Naive thymus-derived CD4-positive, alpha-beta T cell (primary cell): Measurements from ENCODE around the gene ACSL3. TPM values are rescaled to one million over a fixed set of nuclear protein-coding genes. Genes with fewer than 3 reads are reported as not detected.
"Not testable (repeated sequence)": the region's sequence is repeated elsewhere in the genome, so short reads cannot be mapped to it uniquely, and the experiment has no call there.

Experiments
- ATAC-seq: fragments of 150-1000 bp; cut with Tn5 transposase; 2 replicates; pipeline ENCODE4 v1.10.0; 2021; ENCODE audit warnings: mild to moderate bottlenecking, moderate library complexity
- CTCF ChIA-PET: fragments of 350-600 bp; sonication (Branson Sonifier 250); formaldehyde crosslinking; loops from one replicate; lab custom pipeline; 2021; ENCODE audit warnings: antibody characterized with exemption; lab: Charles Lee
- POLR2A ChIA-PET: fragments of 350-600 bp; sonication (Branson Sonifier 250); formaldehyde crosslinking; loops from one replicate; lab custom pipeline; 2021; ENCODE audit warnings: antibody characterized with exemption, inconsistent platforms; lab: Charles Lee
- DNase-seq, 9 donors: peaks; one replicate each; pipeline versions ENCODE4 v3.0.0 to v3.0.0-alpha.2; 2020 to 2022; ENCODE audit warnings: mixed read lengths in 1 of 9
- H3K27ac ChIP-seq: one replicate; pipeline ENCODE4 v1.7.0; 2013; ENCODE audit warnings: mild to moderate bottlenecking, low read depth, low read length, moderate library complexity
- H3K27me3 ChIP-seq, 2 donors: one replicate each; pipeline ENCODE4 v1.7.0; 2013; ENCODE audit warnings: low read length in 2 of 2, mild to moderate bottlenecking in 2 of 2, moderate library complexity in 2 of 2; ENCODE audit not compliant: control insufficient read depth in 2 of 2, insufficient read depth in 2 of 2
- H3K36me3 ChIP-seq, 3 experiments: 1 replicate in 2 of 3; 2 replicates in 1 of 3; pipeline ENCODE4 v1.7.0; 2013; ENCODE audit warnings: low read length in 3 of 3, mild to moderate bottlenecking in 3 of 3, moderate library complexity in 1 of 3; ENCODE audit not compliant: insufficient read depth in 3 of 3, control insufficient read depth in 2 of 3
- H3K4me1 ChIP-seq, 2 donors: one replicate each; pipeline ENCODE4 v1.7.0; 2013; ENCODE audit warnings: low read length in 2 of 2, mild to moderate bottlenecking in 2 of 2, moderate library complexity in 1 of 2; ENCODE audit not compliant: control insufficient read depth in 2 of 2, insufficient read depth in 2 of 2
- H3K4me3 ChIP-seq: 2 replicates; pipeline ENCODE4 v1.7.0; 2013; ENCODE audit warnings: mild to moderate bottlenecking, low read length
- H3K9me3 ChIP-seq, 3 experiments: 1 replicate in 2 of 3; 2 replicates in 1 of 3; pipeline ENCODE4 v1.7.0; 2013; ENCODE audit warnings: low read length in 3 of 3; ENCODE audit not compliant: control insufficient read depth in 2 of 3
- H3K27ac Mint-ChIP-seq, 9 donors: one replicate each; pipeline ENCODE4 v1.8.0; 2020 to 2022; ENCODE audit warnings: mixed read lengths in 9 of 9, mild to moderate bottlenecking in 8 of 9, moderate library complexity in 5 of 9, inconsistent platforms in 2 of 9
- H3K27me3 Mint-ChIP-seq, 5 donors: one replicate each; pipeline ENCODE4 v1.8.0; 2021 to 2022; ENCODE audit warnings: mixed read lengths in 5 of 5, mild to moderate bottlenecking in 1 of 5
- H3K36me3 Mint-ChIP-seq, 5 donors: one replicate each; pipeline ENCODE4 v1.8.0; 2020 to 2022; ENCODE audit warnings: mixed read lengths in 5 of 5, mild to moderate bottlenecking in 3 of 5, inconsistent platforms in 1 of 5
- H3K4me1 Mint-ChIP-seq, 7 donors: one replicate each; pipeline ENCODE4 v1.8.0; 2020 to 2022; ENCODE audit warnings: mixed read lengths in 7 of 7, mild to moderate bottlenecking in 3 of 7, inconsistent platforms in 1 of 7
- H3K4me3 Mint-ChIP-seq, 10 donors: one replicate each; pipeline ENCODE4 v1.8.0; 2020 to 2022; ENCODE audit warnings: mild to moderate bottlenecking in 10 of 10, mixed read lengths in 10 of 10, moderate library complexity in 6 of 10, inconsistent platforms in 2 of 10
- H3K9me3 Mint-ChIP-seq, 11 donors: one replicate each; pipeline ENCODE4 v1.8.0; 2020 to 2022; ENCODE audit warnings: mixed read lengths in 11 of 11, mild to moderate bottlenecking in 4 of 11, inconsistent platforms in 1 of 11, moderate library complexity in 1 of 11
- intact Hi-C, 2 donors: fragments of 100-400 bp; cut with micrococcal nuclease; formaldehyde crosslinking; loops; one replicate each; pipeline ENCODE4 v1.15.1; 2023
- polyA plus RNA-seq, 2 donors: library from polyadenylated mRNA; unstranded; fragments of 300-500 nt; fragmentation: Illumina TruSeq; gene quantifications; one replicate each; pipeline ENCODE4 v1.2.3, GENCODE V29; 2021
- total RNA-seq, 6 experiments: library from RNA in 5 of 6; stranded (reverse) in 5 of 6; gene quantifications; 1 replicate in 5 of 6; 2 replicates in 1 of 6; pipeline ENCODE4 v1.2.3 and lab custom pipeline; 2021 to 2026

ACSL3 gene
- total and polyA plus RNA-seq, 7 experiments from 2014 or later, result 21.7 to 69.6 (median 40.5) TPM

DNA sequence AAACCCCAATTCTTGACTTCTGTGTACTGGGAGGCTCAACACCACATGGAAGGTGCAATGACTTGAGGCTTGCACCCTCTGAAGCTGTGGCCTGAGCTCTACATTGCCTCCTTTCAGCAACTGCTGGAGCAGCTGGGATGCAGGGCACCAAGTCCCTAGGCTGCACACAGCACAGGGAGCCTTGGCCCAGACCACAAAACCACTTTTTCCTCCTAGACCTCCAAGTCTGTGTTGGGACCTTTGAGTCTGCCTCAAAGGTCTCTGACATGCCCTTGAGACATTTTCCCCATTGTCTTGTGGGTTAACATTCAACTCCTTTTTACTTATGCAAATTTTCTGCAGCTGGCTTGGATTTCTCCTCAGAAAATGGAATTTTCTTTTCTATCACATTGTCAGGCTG, 128.6 kb downstream of the ACSL3 start:
- POLR2A ChIA-PET, result no interaction called here
- Mint-ChIP-seq H3K4me3 (no peak overlapping the region), H3K4me1 (no peaks in the 10 kb centered on the region), H3K36me3 (peaks cover 0 to 5% (median 0%) of the 10 kb centered on the region in 5 donors), H3K9me3 (peaks cover 0 to 38% (median 10%) of the 10 kb centered on the region in 11 donors), H3K27me3 (peaks cover 5 to 34% (median 33%) of the 10 kb centered on the region in 5 donors), H3K27ac (no peak overlapping the region)
- intact Hi-C loops, result no loop called here
- no peak overlapping the region for H3K27ac ChIP-seq
- no peaks in the 10 kb centered on the region for H3K27me3 ChIP-seq
- H3K36me3 ChIP-seq, result no peaks in the 10 kb centered on the region
- DNase-seq (no peak), ATAC-seq (no peak)
- no peak overlapping the region for H3K4me3 ChIP-seq
- peaks cover 0 to 5% (median 0%) of the 10 kb centered on the region in 3 experiments for H3K9me3 ChIP-seq
- no peaks in the 10 kb centered on the region for H3K4me1 ChIP-seq
- CTCF ChIA-PET, result no interaction called here

DNA sequence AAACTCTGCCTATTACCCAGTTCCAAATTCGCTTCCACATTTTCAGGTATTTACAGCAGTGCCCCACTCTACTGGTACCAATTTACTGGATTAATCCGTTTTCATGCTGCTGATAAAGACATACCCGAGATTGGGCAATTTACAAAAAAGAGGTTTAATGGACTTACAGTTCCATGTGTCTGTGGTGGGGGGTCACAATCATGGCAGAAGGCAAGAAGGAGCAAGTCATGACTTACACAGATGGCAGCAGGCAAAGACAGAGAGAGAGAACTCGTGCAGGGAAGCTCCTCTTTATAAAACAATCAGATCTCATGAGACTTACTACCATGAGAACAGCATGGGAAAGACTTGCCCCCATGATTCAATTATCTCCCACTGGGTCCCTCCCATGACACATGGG, 129.4 kb downstream of the ACSL3 start:
- DNase-seq, H3K4me1 ChIP-seq, H3K27me3 ChIP-seq, H3K27ac Mint-ChIP-seq, ATAC-seq, H3K36me3 Mint-ChIP-seq, H3K27ac ChIP-seq, H3K4me3 Mint-ChIP-seq, H3K4me1 Mint-ChIP-seq, intact Hi-C loops, H3K4me3 ChIP-seq, POLR2A ChIA-PET, CTCF ChIA-PET, H3K36me3 ChIP-seq, H3K9me3 ChIP-seq: not testable (repeated sequence)
- peaks cover 3 to 33% (median 25%) of the 10 kb centered on the region in 5 donors for H3K27me3 Mint-ChIP-seq
- peaks cover 0 to 33% (median 7%) of the 10 kb centered on the region in 11 donors for H3K9me3 Mint-ChIP-seq

GRCh38 chr2:222992137-222992536, 131.3 kb downstream of the ACSL3 start:
- ChIA-PET CTCF (no interaction called here), POLR2A (no interaction called here)
- no peak for ATAC-seq
- intact Hi-C loops, result no loop called here
- Histone ChIP-seq H3K4me3 (no peak overlapping the region), H3K36me3 (no peaks in the 10 kb centered on the region), H3K4me1 (no peaks in the 10 kb centered on the region), H3K27me3 (no peaks in the 10 kb centered on the region), H3K9me3 (no peaks in the 10 kb centered on the region), H3K27ac (no peak overlapping the region)
- Mint-ChIP-seq H3K27ac (no peak overlapping the region), H3K4me1 (no peaks in the 10 kb centered on the region), H3K27me3 (peaks cover 3 to 27% (median 17%) of the 10 kb centered on the region in 5 donors), H3K9me3 (peaks cover 0 to 22% (median 4%) of the 10 kb centered on the region in 11 donors), H3K4me3 (no peak overlapping the region), H3K36me3 (peaks cover 0 to 5% (median 0%) of the 10 kb centered on the region in 5 donors)
- no peak for DNase-seq

Other genes with a start within 250 kb of the ACSL3 start
- gene FARSB, start 204.9 kb upstream of the ACSL3 start, total RNA-seq, result 10 to 100 TPM; 10.5 to 23.3 (median 13.8) TPM
- 10 to 100 TPM; 27.6 to 31.8 TPM for gene FARSB, start 204.9 kb upstream of the ACSL3 start, polyA plus RNA-seq
- gene MOGAT1, start 189.4 kb upstream of the ACSL3 start, total RNA-seq, result not detected
- not detected for gene MOGAT1, start 189.4 kb upstream of the ACSL3 start, polyA plus RNA-seq
- gene KCNE4, start 191.2 kb downstream of the ACSL3 start, total RNA-seq, result not detected
- gene KCNE4, start 191.2 kb downstream of the ACSL3 start, polyA plus RNA-seq, result not detected